Mesendoderm (in vitro differentiated cells): ENCODE results near the gene CRAMP1.

Experiments
- DNase-seq: peaks from one replicate; pipeline ENCODE4 v3.0.0; 2013
- H2AK5ac ChIP-seq: 2 replicates; pipeline ENCODE4 v1.6.1; 2013; ENCODE audit warnings: low read length, inconsistent platforms
- H2BK120ac ChIP-seq: 2 replicates; pipeline ENCODE4 v1.6.1; 2013; ENCODE audit warnings: low read depth, mild to moderate bottlenecking, low read length, moderate library complexity, mixed read lengths
- H2BK15ac ChIP-seq: replicated peaks from 2 replicates; pipeline ENCODE4 v1.6.1; 2013; ENCODE audit warnings: low read depth, mild to moderate bottlenecking, moderate library complexity
- H2BK5ac ChIP-seq: 2 replicates; pipeline ENCODE4 v1.6.1; 2013; ENCODE audit warnings: low read length, inconsistent platforms
- H3K18ac ChIP-seq: 2 replicates; pipeline ENCODE4 v1.6.1; 2013; ENCODE audit warnings: mild to moderate bottlenecking, low read length, mixed read lengths
- H3K23ac ChIP-seq: one replicate; pipeline ENCODE4 v1.6.1; 2013; ENCODE audit warnings: low read length
- H3K27ac ChIP-seq: 2 replicates; pipeline ENCODE4 v1.5.1; 2013; ENCODE audit warnings: low read depth, mild to moderate bottlenecking, inconsistent platforms, low read length, moderate library complexity
- H3K27me3 ChIP-seq: 2 replicates; pipeline ENCODE4 v1.6.1; 2013; ENCODE audit warnings: low read length, control low read depth, mild to moderate bottlenecking, inconsistent platforms; ENCODE audit not compliant: insufficient read depth, poor library complexity
- H3K36me3 ChIP-seq: 2 replicates; pipeline ENCODE4 v1.6.1; 2013; ENCODE audit warnings: low read length, inconsistent platforms; ENCODE audit not compliant: control insufficient read depth, insufficient read depth
- H3K4ac ChIP-seq: one replicate; pipeline ENCODE4 v1.6.1; 2013; ENCODE audit warnings: low read depth, mild to moderate bottlenecking, low read length, moderate library complexity
- H3K4me1 ChIP-seq: 2 replicates; pipeline ENCODE4 v1.6.1; 2013; ENCODE audit warnings: low read depth, low read length, inconsistent platforms; ENCODE audit not compliant: control insufficient read depth
- H3K4me2 ChIP-seq: 2 replicates; pipeline ENCODE4 v1.6.1; 2013; ENCODE audit warnings: low read length
- H3K4me3 ChIP-seq: 2 replicates; pipeline ENCODE4 v1.5.1; 2013; ENCODE audit warnings: mild to moderate bottlenecking, low read length
- H3K56ac ChIP-seq: one replicate; pipeline ENCODE4 v1.6.1; 2013; ENCODE audit warnings: low read length
- H3K79me1 ChIP-seq: 2 replicates; pipeline ENCODE4 v1.6.1; 2013; ENCODE audit warnings: low read length, inconsistent platforms
- H3K79me2 ChIP-seq: 2 replicates; pipeline ENCODE4 v1.6.1; 2013; ENCODE audit warnings: mild to moderate bottlenecking, low read length; ENCODE audit not compliant: control insufficient read depth, insufficient read depth
- H3K9ac ChIP-seq: 2 replicates; pipeline ENCODE4 v1.6.1; 2013; ENCODE audit warnings: low read length, inconsistent platforms
- H4K5ac ChIP-seq: one replicate; pipeline ENCODE4 v1.6.1; 2013; ENCODE audit warnings: low read length
- H4K8ac ChIP-seq: one replicate; pipeline ENCODE4 v1.6.1; 2013; ENCODE audit warnings: low read depth, mild to moderate bottlenecking, control low read depth, low read length, moderate library complexity
- WGBS: extraction: QIAGEN DNeasy Blood & Tissue Kit; methylation state at CpG from one replicate; pipeline ENCODE4 v1.1.7; 2013; ENCODE audit warnings: low lambda C conversion rate, missing lambda C conversion rate; ENCODE audit not compliant: insufficient coverage; ENCODE audit errors: extremely low coverage; 5-methylcytosine and 5-hydroxymethylcytosine counted together

The CRAMP1 gene

DNA sequence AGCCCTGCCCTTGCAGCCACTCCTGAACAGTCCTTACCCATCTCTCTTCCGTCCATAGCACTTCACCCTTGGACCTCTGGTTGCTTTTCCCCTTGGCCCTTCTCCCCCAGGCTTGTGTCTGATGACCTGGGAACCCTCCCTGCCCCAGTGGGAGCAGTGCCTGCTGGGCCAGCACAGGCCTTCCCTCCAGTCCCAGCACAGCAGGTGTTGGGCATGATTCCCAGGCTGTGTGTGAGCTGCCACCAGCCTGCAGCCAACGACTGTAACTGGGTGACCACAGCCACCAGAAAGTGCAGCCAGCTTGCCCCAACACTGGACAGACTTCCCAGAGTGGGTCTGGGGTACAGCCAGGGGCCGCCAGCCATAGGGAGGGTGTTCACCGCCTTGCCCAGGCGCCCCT, 30.0 kb downstream of the CRAMP1 start:
- Histone ChIP-seq H2BK15ac (no peak overlapping the region), H3K27ac (no peak overlapping the region), H3K4ac (no peak overlapping the region), H3K9ac (no peak overlapping the region), H2BK5ac (no peak overlapping the region), H3K23ac (no peak overlapping the region), H2BK120ac (no peak overlapping the region), H4K8ac (no peak overlapping the region), H3K18ac (no peak overlapping the region), H3K36me3 (peaks cover 7% of the 10 kb centered on the region), H3K79me1 (no peaks in the 10 kb centered on the region), H3K56ac (no peak overlapping the region), H3K4me2 (no peak overlapping the region), H3K4me1 (no peaks in the 10 kb centered on the region), H3K27me3 (no peaks in the 10 kb centered on the region), H4K5ac (no peak overlapping the region), H3K4me3 (no peak overlapping the region), H3K79me2 (no peaks in the 10 kb centered on the region), H2AK5ac (no peak overlapping the region)
- no peak for DNase-seq
- no CpG with 5 or more reads among the region's 5 CpGs for WGBS

DNA sequence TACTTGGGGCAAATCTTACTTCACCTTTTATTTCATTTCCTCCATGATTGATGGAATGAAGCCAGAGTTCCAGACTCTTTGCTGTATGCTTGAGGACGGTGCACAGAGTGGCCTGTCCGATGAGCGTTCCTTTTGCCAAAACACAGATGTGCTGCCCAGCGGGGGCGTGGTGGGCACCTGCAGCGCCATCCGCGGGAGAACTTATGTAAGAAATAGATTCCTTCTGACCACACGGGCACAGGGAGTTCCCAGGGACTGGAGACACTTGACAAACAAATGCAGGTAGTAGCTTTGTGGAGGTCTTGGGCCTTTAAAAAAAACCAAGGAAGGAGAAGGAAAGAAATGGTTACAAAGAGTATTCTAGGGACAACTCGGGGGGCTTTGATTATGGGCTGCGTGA, 30.6 kb downstream of the CRAMP1 start:
- Histone ChIP-seq H3K18ac (no peak overlapping the region), H3K9ac (no peak overlapping the region), H2AK5ac (no peak overlapping the region), H3K56ac (no peak overlapping the region), H2BK120ac (no peak overlapping the region), H3K4me2 (no peak overlapping the region), H3K4me3 (no peak overlapping the region), H2BK5ac (no peak overlapping the region), H3K79me2 (no peaks in the 10 kb centered on the region), H3K23ac (no peak overlapping the region), H3K4ac (no peak overlapping the region), H2BK15ac (no peak overlapping the region), H3K79me1 (no peaks in the 10 kb centered on the region), H4K8ac (no peak overlapping the region), H3K36me3 (peaks cover 7% of the 10 kb centered on the region), H3K27me3 (no peaks in the 10 kb centered on the region), H3K4me1 (no peaks in the 10 kb centered on the region), H4K5ac (no peak overlapping the region), H3K27ac (no peak overlapping the region)
- WGBS, result no CpG with 5 or more reads among the region's 11 CpGs
- DNase-seq, result no peak

DNA sequence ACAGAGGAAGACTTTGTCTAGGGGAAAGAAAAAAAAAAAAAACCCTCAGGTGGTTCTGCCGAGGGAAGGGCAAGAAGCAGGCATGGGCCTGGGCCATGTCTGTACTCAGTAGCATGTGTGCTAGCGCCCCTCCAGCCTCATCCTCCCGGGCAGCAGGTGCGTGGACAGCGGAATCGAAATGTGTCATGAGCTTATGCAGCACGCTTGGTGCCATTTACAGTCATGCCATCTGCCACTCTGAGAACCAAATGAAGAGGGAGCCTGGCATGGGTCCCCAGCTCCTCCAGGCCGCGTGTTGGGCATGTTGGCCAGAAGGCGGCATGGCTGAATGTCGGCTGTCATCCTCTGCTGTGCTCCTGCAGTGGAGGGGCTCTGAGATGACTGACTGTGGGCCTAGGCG, 31.4 kb downstream of the CRAMP1 start:
- H2AK5ac ChIP-seq, result no peak overlapping the region
- no CpG with 5 or more reads among the region's 12 CpGs for whole genome bisulfite sequencing
- no peak overlapping the region for H3K4me3 ChIP-seq
- H4K5ac ChIP-seq, result no peak overlapping the region
- no peak overlapping the region for H3K27ac ChIP-seq
- H3K79me2 ChIP-seq, result no peaks in the 10 kb centered on the region
- H3K27me3 ChIP-seq, result no peaks in the 10 kb centered on the region
- H2BK120ac ChIP-seq, result no peak overlapping the region
- no peak overlapping the region for H3K56ac ChIP-seq
- no peaks in the 10 kb centered on the region for H3K4me1 ChIP-seq
- H4K8ac ChIP-seq, result no peak overlapping the region
- no peak overlapping the region for H3K23ac ChIP-seq
- H2BK15ac ChIP-seq, result no peak overlapping the region
- peaks cover 7% of the 10 kb centered on the region for H3K36me3 ChIP-seq
- no peak overlapping the region for H2BK5ac ChIP-seq
- no peak overlapping the region for H3K4ac ChIP-seq
- DNase-seq, result no peak
- H3K9ac ChIP-seq, result no peak overlapping the region
- no peak overlapping the region for H3K18ac ChIP-seq
- H3K79me1 ChIP-seq, result no peaks in the 10 kb centered on the region
- no peak overlapping the region for H3K4me2 ChIP-seq

DNA sequence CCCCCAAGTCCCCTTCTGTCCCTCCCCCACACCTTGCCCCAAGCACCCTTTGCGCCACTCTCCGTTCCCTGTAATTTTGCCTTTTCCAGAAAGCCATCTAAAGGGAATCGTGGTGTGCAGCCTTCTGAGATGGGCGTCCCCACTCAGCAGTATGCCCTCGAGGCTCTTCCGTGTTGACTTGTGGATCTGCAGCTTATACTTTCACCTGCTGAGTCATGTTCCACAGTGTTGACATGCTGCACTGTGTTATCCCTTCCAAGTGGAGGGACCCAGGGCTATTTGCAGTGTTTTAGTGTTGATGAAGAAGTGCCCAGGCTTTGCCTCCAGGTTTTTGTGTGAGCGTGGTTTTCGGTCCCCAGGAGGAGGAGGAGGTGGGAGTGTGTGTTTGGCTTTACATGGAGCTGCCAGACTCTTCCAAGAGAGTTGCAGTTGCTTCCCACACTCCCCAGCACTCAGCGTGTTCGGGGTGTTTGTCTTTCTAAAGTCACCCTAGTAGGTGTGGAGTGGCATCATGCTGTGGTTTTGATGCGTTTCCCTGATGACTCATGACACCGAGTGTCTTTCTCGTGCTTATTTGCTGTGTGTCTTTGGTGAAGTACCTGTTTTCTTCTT, 33.9 kb downstream of the CRAMP1 start:
- Histone ChIP-seq H4K5ac (no peak overlapping the region), H3K79me1 (peaks cover 4% of the 10 kb centered on the region), H2BK15ac (no peak overlapping the region), H3K36me3 (peaks cover 9% of the 10 kb centered on the region), H3K79me2 (no peaks in the 10 kb centered on the region), H3K27ac (no peak overlapping the region), H2BK5ac (no peak overlapping the region), H3K4me1 (no peaks in the 10 kb centered on the region), H3K18ac (no peak overlapping the region), H3K27me3 (no peaks in the 10 kb centered on the region), H3K4me3 (no peak overlapping the region), H4K8ac (no peak overlapping the region), H3K23ac (peak overlapping the region; percentile 51), H3K9ac (no peak overlapping the region), H3K56ac (no peak overlapping the region), H2AK5ac (no peak overlapping the region), H3K4me2 (no peak overlapping the region), H2BK120ac (no peak overlapping the region), H3K4ac (no peak overlapping the region)
- DNase-seq, result peak; percentile 46
- WGBS, result no CpG with 5 or more reads among the region's 13 CpGs

DNA sequence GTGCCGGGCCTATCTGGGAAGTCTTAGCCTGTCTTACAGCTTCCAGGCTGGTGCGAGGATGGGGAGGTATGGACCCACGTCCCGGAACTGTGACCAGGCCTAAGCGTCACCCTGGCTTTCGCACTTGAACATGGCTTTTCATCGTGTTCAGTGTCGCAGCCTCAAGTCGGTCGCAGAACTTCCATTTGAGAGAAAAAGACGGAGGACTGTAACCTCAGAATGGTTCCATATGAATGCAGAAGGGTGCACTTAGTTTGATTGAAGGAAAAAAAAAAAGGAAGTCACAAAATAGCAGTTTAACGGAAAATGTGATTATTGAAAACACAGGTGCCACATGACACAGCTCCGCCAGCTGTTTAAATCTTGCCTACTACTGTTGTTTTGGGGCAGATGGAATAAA, 35.7 kb downstream of the CRAMP1 start:
- Histone ChIP-seq H3K4me2 (no peak overlapping the region), H3K56ac (no peak overlapping the region), H4K5ac (no peak overlapping the region), H3K23ac (no peak overlapping the region), H3K79me1 (peaks cover 10% of the 10 kb centered on the region), H4K8ac (no peak overlapping the region), H3K4me1 (no peaks in the 10 kb centered on the region), H2BK5ac (no peak overlapping the region), H3K4ac (no peak overlapping the region), H3K9ac (no peak overlapping the region), H3K79me2 (no peaks in the 10 kb centered on the region), H3K36me3 (peaks cover 8% of the 10 kb centered on the region), H2BK15ac (no peak overlapping the region), H2AK5ac (no peak overlapping the region), H3K18ac (no peak overlapping the region), H3K27me3 (no peaks in the 10 kb centered on the region), H3K27ac (no peak overlapping the region), H2BK120ac (no peak overlapping the region), H3K4me3 (no peak overlapping the region)
- no peak for DNase-seq
- WGBS, result no CpG with 5 or more reads among the region's 13 CpGs

DNA sequence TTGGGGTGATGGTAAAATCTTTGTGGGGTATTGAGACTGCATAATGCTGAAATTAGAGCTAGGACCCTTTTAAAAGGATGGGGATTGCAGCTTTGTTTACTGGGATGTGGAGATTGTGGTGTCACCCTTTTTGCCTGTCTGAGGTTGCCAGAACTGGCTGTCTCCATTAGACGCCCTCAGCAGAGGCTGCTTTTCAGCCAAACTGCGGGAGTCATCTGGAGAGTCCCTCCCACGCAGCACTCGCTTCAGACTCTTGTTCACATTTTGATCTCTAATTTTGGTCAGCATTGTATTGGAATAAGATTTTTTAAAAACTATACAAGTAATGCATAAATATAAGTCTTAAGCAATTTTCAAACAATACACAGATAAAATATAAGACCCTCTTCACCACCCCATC, 38.0 kb downstream of the CRAMP1 start:
- H2AK5ac ChIP-seq, result no peak overlapping the region
- H4K5ac ChIP-seq, result no peak overlapping the region
- H3K18ac ChIP-seq, result no peak overlapping the region
- no peaks in the 10 kb centered on the region for H3K4me1 ChIP-seq
- H3K56ac ChIP-seq, result no peak overlapping the region
- no peak overlapping the region for H4K8ac ChIP-seq
- no peaks in the 10 kb centered on the region for H3K79me2 ChIP-seq
- H3K4me3 ChIP-seq, result no peak overlapping the region
- H2BK120ac ChIP-seq, result no peak overlapping the region
- no peak for DNase-seq
- WGBS, result no CpG with 5 or more reads among the region's 4 CpGs
- peaks cover 4% of the 10 kb centered on the region for H3K36me3 ChIP-seq
- no peak overlapping the region for H3K4me2 ChIP-seq
- no peak overlapping the region for H3K9ac ChIP-seq
- H3K4ac ChIP-seq, result no peak overlapping the region
- no peaks in the 10 kb centered on the region for H3K27me3 ChIP-seq
- H2BK15ac ChIP-seq, result no peak overlapping the region
- H3K79me1 ChIP-seq, result peaks cover 10% of the 10 kb centered on the region
- no peak overlapping the region for H2BK5ac ChIP-seq
- H3K23ac ChIP-seq, result no peak overlapping the region
- no peak overlapping the region for H3K27ac ChIP-seq
